Endothelial cell of umbilical vein (primary cell): ENCODE measurements around the gene FAM240B. TPM values are rescaled to one million over a fixed set of nuclear protein-coding genes. Genes with fewer than 3 reads are reported as not detected.

Source experiments
- BruUV-seq: library from RNA; stranded (reverse); fragments of 400-500 nt; replicated peaks from 2 replicates; lab custom pipeline; 2021; lab: Mats Ljungman, UMichigan
- CTCF ChIA-PET: fragments of 300-600, 350-600 bp; sonication (Branson Sonifier 250); formaldehyde crosslinking; loops from one replicate; lab custom pipeline; 2021; ENCODE audit warnings: antibody characterized with exemption, inconsistent platforms; lab: Charles Lee
- POLR2A ChIA-PET: fragments of 300-600, 350-600 bp; sonication (Branson Sonifier 250); formaldehyde crosslinking; loops from one replicate; lab custom pipeline; 2021; ENCODE audit warnings: antibody characterized with exemption, inconsistent platforms; lab: Charles Lee
- DNase-seq: peaks from one replicate; pipeline ENCODE4 v3.0.0-alpha.2; 2011; ENCODE audit warnings: low read depth, low spot score
- FAIRE-seq: peaks from 2 replicates; lab custom pipeline; 2011; peaks lifted over from hg19 to GRCh38; lab: Jason Lieb, UNC
- H2AFZ ChIP-seq: 2 replicates; pipeline ENCODE4 v1.6.0; 2012; ENCODE audit warnings: low read depth, low read length, control low read depth, inconsistent platforms
- H3K27ac ChIP-seq: 2 replicates; pipeline ENCODE4 v1.5.1; 2011; ENCODE audit warnings: low read depth, mild to moderate bottlenecking, control low read depth, low read length, moderate library complexity; ENCODE audit not compliant: insufficient read depth
- H3K27me3 ChIP-seq, 2 experiments: 2 replicates each; pipeline versions ENCODE4 v1.6.0 to v1.6.1; 2011; ENCODE audit warnings: low read length in 2 of 2, mixed read lengths in 1 of 2; ENCODE audit not compliant: control insufficient read depth in 2 of 2, insufficient read depth in 2 of 2
- H3K36me3 ChIP-seq, 2 experiments: 2 replicates in 1 of 2; 3 replicates in 1 of 2; pipeline ENCODE4 v1.5.1; 2011; ENCODE audit warnings: low read length in 2 of 2, mild to moderate bottlenecking in 1 of 2, moderate library complexity in 1 of 2; ENCODE audit not compliant: control insufficient read depth in 2 of 2, insufficient read depth in 2 of 2; ENCODE audit errors: extremely low read depth in 1 of 2
- H3K4me1 ChIP-seq: 3 replicates; pipeline ENCODE4 v1.5.1; 2011; ENCODE audit warnings: mild to moderate bottlenecking, low read length; ENCODE audit not compliant: control insufficient read depth, insufficient read depth; ENCODE audit errors: extremely low read depth
- H3K4me2 ChIP-seq: 2 replicates; pipeline ENCODE4 v1.6.1; 2011; ENCODE audit warnings: low read length, control low read depth, mixed read lengths; ENCODE audit not compliant: insufficient read depth
- H3K4me3 ChIP-seq, 3 experiments: fragments of 200-600 bp in 1 of 3; sonication (generic), shearing (Covaris generic) in 1 of 3; replicated peaks in 1 of 3; 2 replicates each; pipeline ENCODE4 v1.5.1; 2011 to 2016; ENCODE audit warnings: control low read depth in 3 of 3, low read length in 3 of 3, mild to moderate bottlenecking in 2 of 3, inconsistent platforms in 1 of 3, low read depth in 1 of 3, moderate library complexity in 1 of 3; ENCODE audit not compliant: insufficient read depth in 1 of 3
- H3K79me2 ChIP-seq: 2 replicates; pipeline ENCODE4 v1.6.0; 2012; ENCODE audit warnings: low read length, inconsistent platforms; ENCODE audit not compliant: control insufficient read depth, insufficient read depth
- H3K9ac ChIP-seq: replicated peaks from 2 replicates; pipeline ENCODE3; 2011; ENCODE audit warnings: low read length, control low read depth; ENCODE audit not compliant: insufficient read depth; ENCODE audit errors: extremely low read depth
- H3K9me1 ChIP-seq: replicated peaks from 3 replicates; pipeline ENCODE4 v1.6.0; 2011; ENCODE audit warnings: mild to moderate bottlenecking, low read length; ENCODE audit not compliant: control insufficient read depth, insufficient read depth; ENCODE audit errors: extremely low read depth
- H3K9me3 ChIP-seq: replicated peaks from 2 replicates; pipeline ENCODE4 v1.5.1; 2012; ENCODE audit warnings: low read length, inconsistent platforms; ENCODE audit not compliant: control insufficient read depth, insufficient read depth
- H4K20me1 ChIP-seq: replicated peaks from 2 replicates; pipeline ENCODE3; 2011; ENCODE audit warnings: mild to moderate bottlenecking, low read length; ENCODE audit not compliant: control insufficient read depth, insufficient read depth; ENCODE audit errors: extremely low read depth
- EZH2 ChIP-seq: IDR thresholded peaks from 2 replicates; pipeline ENCODE4 v1.6.1; 2012; ENCODE audit warnings: borderline replicate concordance, low read depth, mild to moderate bottlenecking, moderate library complexity, low read length, inconsistent platforms; ENCODE audit not compliant: severe bottlenecking
- FOS ChIP-seq: IDR thresholded peaks from 2 replicates; pipeline ENCODE4 v1.6.1; 2011; ENCODE audit warnings: mild to moderate bottlenecking, low read length, moderate library complexity, borderline replicate concordance; ENCODE audit not compliant: insufficient read depth
- GATA2 ChIP-seq: IDR thresholded peaks from 2 replicates; pipeline ENCODE4 v1.7.0; 2011; ENCODE audit warnings: low read depth, mild to moderate bottlenecking, moderate library complexity, mixed read lengths, low read length; ENCODE audit not compliant: insufficient read length, insufficient read depth
- JUN ChIP-seq: IDR thresholded peaks from 2 replicates; pipeline ENCODE4 v1.6.1; 2011; ENCODE audit warnings: borderline replicate concordance, low read depth; ENCODE audit not compliant: insufficient read length, insufficient read depth
- MAX ChIP-seq: IDR thresholded peaks from 2 replicates; pipeline ENCODE4 v1.6.1; 2011; ENCODE audit not compliant: insufficient read depth, insufficient read length
- MYC ChIP-seq: IDR thresholded peaks from one replicate; pipeline ENCODE4 v1.6.1; 2011; ENCODE audit warnings: mild to moderate bottlenecking, low read depth, low read length
- POLR2A ChIP-seq: IDR thresholded peaks from 2 replicates; pipeline ENCODE4 v1.6.1; 2012; ENCODE audit warnings: low read depth, mild to moderate bottlenecking, control low read depth, low read length
- POLR2AphosphoS5 ChIP-seq: IDR thresholded peaks from 2 replicates; pipeline ENCODE4 v1.6.1; 2012; ENCODE audit warnings: low read depth, mild to moderate bottlenecking, control low read depth, low read length, moderate library complexity; ENCODE audit not compliant: insufficient read depth
- dilution Hi-C: fragments of 300-500 bp; cut with MboI; formaldehyde crosslinking; loops from one replicate; pipeline ENCODE4 v1.15.0; 2019; ENCODE audit warnings: low sequenced_read_pairs; ENCODE audit not compliant: extremely low pct_ligation_motif_present
- intact Hi-C: fragments of 100-400 bp; cut with micrococcal nuclease; formaldehyde crosslinking; loops from one replicate; pipeline ENCODE4 v1.10.0; 2022
- polyA plus RNA-seq, 4 experiments: library from polyadenylated mRNA; depleted of rRNA in 3 of 4; stranded (reverse) in 3 of 4; unstranded in 1 of 4; fragments of >200 nt; gene quantifications; 2 replicates each; pipeline versions ENCODE4 v1.2.1 to v1.2.3, GENCODE V29; 2011 to 2012; ENCODE audit warnings: missing spikeins in 1 of 4
- total RNA-seq: library from RNA; stranded (reverse); gene quantifications from 2 replicates; pipeline ENCODE4 v1.2.3, GENCODE V29; 2021
- TF ChIP-seq, protein P1 (sequence below), 2 donors: IDR thresholded peaks; 1 replicate in 1 of 2; 2 replicates in 1 of 2; pipeline ENCODE4 v1.5.1; 2011; ENCODE audit warnings: low read length in 2 of 2, mild to moderate bottlenecking in 2 of 2, moderate library complexity in 2 of 2, control low read depth in 1 of 2, inconsistent platforms in 1 of 2, low read depth in 1 of 2; ENCODE audit not compliant: insufficient read depth in 1 of 2; ENCODE audit errors: extremely low read depth in 1 of 2

The FAM240B gene
- total and polyA plus RNA-seq, 2 donors (not counting 3 experiments of a cell fraction or from before 2014, with no cell fraction given): not detected

GRCh38 chr9:38652486-38652885 is 67.4 kb downstream of the FAM240B start:
- Histone ChIP-seq H4K20me1 (no peaks in the 10 kb centered on the region), H3K4me1 (no peaks in the 10 kb centered on the region), H3K36me3 (no peaks in the 10 kb centered on the region), H3K4me3 (no peak overlapping the region), H3K79me2 (no peaks in the 10 kb centered on the region), H3K27ac (no peak overlapping the region), H3K27me3 (peaks cover 0 to 10% of the 10 kb centered on the region in 2 experiments), H3K4me2 (no peak overlapping the region), H3K9me1 (no peaks in the 10 kb centered on the region), H3K9ac (no peak overlapping the region), H3K9me3 (no peaks in the 10 kb centered on the region), H2AFZ (no peak overlapping the region)
- CTCF ChIA-PET: interaction anchor here (1.0 kb wide), 1 partner anchor 10 kb away, joined by 4 read pairs; no protein-coding TSS in a partner anchor
- intact Hi-C loops: no loop called here
- no peak for FAIRE-seq
- TF ChIP-seq JUN (no peak), MYC (no peak), FOS (no peak), EZH2 (no peak)
- POLR2A ChIA-PET: no interaction called here
- dilution Hi-C loops: no loop called here
- DNase-seq: no peak
- no TSS peak for BruUV-seq

GRCh38 chr9:38652044-38652443 is 67.9 kb downstream of the FAM240B start:
- ChIA-PET CTCF (no interaction called here), POLR2A (no interaction called here)
- no peak for TF ChIP-seq MAX
- no peak for TF ChIP-seq POLR2AphosphoS5
- no peak for TF ChIP-seq GATA2
- TF ChIP-seq POLR2A: no peak
- no peak for TF ChIP-seq EZH2
- TF ChIP-seq, protein P1, sequence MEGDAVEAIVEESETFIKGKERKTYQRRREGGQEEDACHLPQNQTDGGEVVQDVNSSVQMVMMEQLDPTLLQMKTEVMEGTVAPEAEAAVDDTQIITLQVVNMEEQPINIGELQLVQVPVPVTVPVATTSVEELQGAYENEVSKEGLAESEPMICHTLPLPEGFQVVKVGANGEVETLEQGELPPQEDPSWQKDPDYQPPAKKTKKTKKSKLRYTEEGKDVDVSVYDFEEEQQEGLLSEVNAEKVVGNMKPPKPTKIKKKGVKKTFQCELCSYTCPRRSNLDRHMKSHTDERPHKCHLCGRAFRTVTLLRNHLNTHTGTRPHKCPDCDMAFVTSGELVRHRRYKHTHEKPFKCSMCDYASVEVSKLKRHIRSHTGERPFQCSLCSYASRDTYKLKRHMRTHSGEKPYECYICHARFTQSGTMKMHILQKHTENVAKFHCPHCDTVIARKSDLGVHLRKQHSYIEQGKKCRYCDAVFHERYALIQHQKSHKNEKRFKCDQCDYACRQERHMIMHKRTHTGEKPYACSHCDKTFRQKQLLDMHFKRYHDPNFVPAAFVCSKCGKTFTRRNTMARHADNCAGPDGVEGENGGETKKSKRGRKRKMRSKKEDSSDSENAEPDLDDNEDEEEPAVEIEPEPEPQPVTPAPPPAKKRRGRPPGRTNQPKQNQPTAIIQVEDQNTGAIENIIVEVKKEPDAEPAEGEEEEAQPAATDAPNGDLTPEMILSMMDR (IDR thresholded peaks at IDR 0.05; ENCODE audit: extremely low read depth in 1 of 2, insufficient read depth in 1 of 2, low read depth in 1 of 2, low read length in 2 of 2): no peak
- no peak for TF ChIP-seq FOS
- no peak for TF ChIP-seq JUN
- TF ChIP-seq MYC: no peak
- Histone ChIP-seq H3K4me1 (no peaks in the 10 kb centered on the region), H3K79me2 (no peaks in the 10 kb centered on the region), H3K9me1 (no peaks in the 10 kb centered on the region), H4K20me1 (no peaks in the 10 kb centered on the region), H3K4me2 (no peak overlapping the region), H3K4me3 (no peak overlapping the region), H3K36me3 (no peaks in the 10 kb centered on the region), H3K27ac (no peak overlapping the region), H3K9me3 (no peaks in the 10 kb centered on the region), H3K27me3 (peaks cover 0 to 10% of the 10 kb centered on the region in 2 experiments), H3K9ac (no peak overlapping the region), H2AFZ (no peak overlapping the region)
- no TSS peak for BruUV-seq
- dilution Hi-C loops: no loop called here
- intact Hi-C loops: no loop called here
- DNase-seq: no peak
- FAIRE-seq: no peak
